AG08396 (cell line): Measurements from ENCODE around the gene SMIM9.
A peak's percentile ranks its signal among the peaks of the same experiment; 100 is the strongest.

ENCODE experiments used
- DNase-seq: peaks from one replicate; pipeline ENCODE4 v3.0.0; 2012; ENCODE audit warnings: low spot score, mixed read lengths

SMIM9 gene

DNA sequence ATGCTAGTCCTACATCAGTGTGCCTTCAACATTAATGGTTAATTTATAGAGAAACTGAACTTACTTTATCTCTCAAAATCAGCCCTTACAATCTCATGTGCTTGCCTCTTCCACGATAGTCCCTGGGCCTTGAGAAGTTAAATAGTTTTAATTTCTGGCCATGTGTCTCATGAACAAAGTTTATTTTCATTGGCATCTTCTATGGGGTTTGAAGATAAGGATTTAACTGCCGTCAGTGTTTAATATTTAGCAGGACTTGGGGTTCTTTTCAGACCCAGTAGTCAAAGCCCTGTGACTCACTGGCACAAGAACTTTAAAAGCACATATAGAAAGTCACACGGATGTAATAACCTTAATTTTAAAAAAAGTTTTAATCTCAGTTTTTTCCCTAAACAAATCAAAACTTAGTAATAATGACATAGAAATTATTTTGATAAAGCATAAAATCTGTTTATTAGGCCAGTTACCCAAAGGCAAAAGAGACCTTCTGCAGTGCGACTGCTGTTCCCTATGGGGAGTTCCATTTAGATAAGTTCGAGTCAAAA, 19.1 kb downstream of the SMIM9 start:
- peak; percentile 43 for DNase-seq

DNA sequence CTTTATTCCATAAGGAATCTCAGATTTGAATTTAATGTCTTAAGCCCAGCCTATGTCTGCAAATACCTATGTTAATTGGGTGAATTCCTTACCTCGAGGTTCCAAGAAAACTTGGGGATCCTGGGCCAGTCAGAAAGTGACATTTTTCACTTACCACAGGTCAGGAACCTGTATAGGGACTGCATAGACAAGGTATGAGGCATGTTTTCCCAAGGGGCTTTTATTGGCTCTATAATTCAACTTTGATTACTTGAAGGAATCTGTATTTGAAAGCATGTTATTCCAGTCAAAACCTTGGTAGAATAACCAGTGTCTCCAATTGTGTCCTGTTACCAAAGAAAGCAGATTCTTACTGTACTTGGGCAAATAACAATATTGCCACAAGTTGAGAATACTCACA, 20.7 kb downstream of the SMIM9 start:
- DNase-seq, result no peak

DNA sequence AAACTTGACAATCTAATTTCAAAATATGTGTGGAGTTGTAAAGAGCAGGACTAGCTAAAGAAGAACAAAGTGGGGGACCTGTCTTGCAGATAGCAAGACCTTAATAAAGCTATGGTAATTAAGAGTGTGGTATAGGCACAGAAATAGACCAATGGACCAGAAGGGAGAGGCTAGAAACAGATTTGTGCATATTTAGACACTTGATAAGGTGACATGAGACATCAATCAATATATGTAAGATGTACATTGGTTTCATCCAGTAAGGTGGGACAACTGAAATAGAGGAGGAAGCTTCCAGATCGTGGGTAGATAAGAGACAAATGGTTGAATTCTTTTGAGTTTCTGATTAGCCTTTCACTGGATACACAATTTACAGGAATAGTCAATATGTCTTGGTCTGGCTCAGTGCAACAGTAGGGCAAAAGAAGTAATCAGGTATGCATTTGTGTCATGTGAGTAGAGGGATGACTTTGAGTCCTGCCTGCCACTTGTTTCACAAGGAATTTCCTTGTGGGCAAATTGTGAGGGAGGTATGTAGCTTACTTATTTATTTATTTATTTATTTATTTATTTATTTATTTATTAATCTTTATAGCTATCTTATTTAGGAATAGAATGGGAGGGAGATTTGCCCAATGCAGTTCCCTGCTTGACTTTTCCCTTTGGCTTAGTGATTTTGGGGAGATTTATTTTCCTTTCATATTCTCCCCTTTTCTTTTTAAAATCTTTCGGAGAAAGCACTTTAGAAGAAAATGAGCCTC, 21.9 kb downstream of the SMIM9 start:
- DNase-seq, result no peak

DNA sequence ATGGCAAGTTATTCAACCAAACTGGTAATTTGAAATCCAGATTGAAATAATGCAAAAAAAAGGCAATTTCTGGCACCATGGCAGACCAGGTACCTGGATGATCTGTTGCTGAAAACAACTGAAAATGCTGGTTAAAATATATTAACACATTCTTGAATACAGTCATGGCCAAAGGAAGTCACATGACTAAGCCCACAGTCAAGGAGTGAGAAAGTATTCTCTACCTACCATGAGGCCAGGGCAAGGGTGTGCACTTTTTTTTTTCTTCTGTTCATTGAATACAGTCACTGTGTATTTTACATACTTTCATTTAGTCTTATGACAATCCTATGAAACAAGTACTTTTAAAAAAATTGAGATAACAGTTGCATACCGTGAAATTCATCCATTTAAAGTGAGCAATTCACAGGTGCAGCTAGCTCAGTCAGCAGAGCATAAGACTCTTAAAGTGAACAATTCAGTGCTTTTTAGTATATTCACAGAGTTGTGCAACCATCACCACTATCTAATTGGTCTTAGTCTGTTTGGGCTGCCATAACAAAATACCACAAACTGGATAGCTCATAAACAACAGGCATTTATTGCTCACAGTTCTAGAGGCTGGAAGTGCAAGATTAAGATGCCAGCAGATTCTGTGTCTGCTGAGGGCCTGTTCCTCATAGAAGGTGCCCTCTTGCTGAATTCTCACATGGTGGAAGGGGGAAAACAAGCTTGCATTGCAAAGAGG, 24.4 kb downstream of the SMIM9 start:
- no peak for DNase-seq

DNA sequence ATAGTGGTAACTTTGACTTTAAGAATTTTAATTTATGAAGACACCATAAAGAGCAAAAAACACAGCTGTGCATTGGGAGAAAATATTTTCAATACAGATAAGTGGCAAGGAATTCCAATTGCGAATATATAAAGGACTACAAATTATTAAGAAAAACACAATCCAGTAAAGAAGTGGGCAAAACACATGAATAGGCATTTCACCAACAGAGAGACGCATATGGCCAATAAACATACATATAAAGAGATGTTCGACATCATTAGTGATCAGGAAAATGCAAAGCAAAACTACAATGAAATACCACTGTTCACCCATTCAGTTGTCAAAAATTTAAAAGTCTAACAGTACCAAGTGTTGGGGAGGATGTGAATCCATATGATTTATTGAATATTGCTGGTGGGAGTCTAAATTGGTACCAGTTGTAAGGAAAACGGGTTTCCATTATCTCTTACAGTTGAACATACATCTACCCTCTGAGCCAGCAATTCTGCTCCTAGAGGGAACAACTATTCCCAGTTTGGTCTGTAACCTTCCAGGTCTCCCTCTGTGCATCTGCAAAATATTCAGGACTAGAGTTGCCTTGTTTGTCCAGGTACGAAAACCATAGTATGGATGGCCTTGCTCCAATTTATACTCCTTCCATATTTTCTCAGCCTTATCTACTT, 27.5 kb downstream of the SMIM9 start:
- no peak for DNase-seq

DNA sequence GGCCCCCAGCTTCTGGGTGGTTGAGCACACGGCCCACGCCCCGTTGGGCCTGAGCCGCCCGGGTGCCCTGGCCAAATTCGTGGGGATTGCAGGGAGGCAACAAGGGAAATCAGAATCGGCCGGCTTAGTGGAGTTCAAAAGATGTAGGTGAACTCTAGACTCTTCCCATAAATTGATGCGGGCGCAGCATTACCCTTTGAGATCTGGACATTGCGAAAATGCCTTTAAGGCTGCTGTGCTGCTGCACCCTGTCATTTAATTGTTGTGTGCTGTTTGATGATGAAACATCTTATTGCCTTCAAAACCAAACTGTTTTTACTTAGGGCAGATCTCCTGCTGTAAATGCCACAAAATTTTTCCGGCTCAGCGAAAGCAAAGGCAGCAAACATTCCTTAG, 28.8 kb downstream of the SMIM9 start:
- peak; percentile 29 for DNase-seq

DNA sequence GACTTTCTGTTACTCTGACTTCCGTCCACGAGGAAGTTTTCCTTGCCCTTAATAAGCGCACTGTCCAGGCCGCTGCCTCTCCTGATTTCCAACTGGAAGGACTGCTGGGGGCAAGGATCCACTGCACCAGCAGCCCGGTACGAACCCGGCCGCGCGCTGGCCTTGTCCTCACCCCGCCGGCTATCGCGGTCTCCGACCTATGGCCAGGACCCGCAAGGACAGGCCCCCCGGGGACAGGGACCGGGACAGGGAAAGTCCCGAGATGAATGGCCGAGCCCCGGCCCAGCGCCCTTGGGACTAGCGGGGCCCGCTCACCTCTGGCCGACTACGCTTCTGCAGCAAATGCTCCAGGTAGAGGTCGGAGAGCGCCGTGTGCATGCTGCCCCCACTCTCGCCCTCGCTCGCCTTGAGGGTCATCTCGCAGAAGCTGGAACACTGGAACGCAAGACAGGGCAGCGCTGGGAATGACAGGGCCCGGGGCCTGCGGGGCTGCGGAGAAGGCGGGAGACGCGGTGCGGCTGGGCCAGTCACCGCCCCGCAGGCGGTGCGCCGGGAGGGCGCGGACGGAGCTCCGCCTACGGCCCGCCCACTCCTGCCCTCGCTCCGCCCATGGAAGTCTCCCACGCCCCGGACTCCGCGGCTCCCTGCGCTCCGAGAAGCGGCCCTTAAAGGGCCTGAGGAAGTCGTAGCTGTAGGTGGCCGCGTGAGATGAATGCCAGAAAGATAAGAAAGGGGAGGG, 29.3 kb downstream of the SMIM9 start, which contains the start of gene MPP1:
MPP1 (minus strand) TSS at position 529 of the 739 bp plus-strand sequence; CDS start at position 417, 112 bp downstream.
- DNase-seq, result peak; percentile 88

DNA sequence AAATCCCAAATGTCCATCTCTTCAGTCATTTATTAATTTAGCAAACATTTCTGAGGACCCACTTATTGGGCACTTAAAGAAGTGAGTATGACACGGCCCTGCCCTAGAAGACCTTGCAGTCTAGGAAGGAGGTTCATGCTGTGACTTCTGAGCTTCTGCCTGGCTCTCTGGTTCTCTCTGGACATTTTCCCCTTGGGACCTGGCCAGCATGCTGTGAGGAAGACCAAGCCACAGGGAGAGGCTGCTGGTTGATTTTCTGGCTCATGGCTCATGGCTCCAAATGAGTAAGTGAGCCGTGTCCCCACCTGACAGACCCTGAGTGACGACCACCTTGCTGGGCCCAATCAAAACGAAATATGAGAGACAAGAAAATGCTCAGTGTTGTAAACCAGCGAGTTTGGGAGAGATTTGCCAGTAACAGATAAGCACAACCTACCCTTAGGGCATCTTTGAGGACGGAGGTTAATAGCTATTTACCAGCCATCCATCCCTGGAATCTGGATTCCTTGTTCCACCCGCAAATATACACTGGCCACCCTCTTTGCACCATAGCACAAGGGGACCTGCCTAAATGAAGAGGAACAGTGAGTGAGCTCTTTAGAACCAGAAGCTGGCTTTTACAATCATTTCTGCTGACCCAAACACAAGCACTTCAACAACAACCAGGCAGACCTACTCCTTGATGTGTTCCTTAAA, 30.1 kb downstream of the SMIM9 start:
- no peak for DNase-seq

DNA sequence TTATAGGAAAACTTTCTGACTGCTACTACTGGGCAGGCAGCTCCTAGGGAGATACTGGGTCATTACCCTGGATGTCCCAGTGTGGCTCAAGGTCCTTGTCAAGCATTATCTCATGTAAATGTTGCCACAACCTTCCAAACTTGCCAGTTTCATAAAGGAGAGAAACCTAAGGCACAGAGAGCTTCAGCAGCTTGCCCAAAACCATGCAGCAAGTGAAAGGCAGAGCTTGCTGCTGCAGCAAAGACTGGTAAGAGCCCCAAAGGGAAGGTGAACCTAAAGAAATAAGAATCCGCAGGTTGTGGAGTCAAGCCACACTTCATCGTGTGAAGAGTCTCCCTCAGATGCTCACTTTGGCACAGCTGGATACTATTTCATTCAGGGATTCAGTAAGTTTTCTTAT, 31.5 kb downstream of the SMIM9 start:
- DNase-seq, result no peak

DNA sequence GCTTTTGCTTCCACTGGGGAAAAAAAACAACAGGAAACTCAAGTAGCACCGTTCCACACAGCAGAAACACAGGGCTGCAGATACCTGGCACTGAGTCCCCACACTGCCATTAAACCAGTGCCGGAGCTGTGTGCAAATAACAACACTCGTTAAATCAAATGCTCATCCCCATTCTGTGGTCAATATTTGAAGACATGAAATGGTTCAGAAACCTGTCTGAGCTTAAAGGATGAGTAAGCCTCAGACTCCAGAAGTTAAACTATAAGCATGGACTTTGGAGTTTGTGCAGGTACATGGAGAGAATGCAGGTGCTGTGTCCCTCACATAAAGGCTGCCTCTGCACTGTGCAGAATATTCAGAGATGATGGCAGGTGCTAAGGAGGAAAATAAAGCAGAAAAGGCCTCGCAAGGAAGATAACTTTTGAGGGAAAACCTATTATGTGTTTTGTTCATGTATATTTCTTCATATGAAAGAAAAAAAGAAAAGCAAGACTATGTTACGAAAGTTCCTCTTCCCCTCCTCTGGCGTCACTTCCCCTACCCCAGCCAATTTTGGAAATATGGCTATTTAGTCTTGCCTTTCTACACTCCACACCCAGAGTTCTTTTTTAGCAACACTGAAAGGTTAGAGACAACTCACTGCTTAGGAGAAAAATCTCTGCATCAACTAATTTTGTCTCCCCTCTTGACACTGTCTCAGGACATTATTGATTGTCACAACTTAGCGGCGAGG, 33.8 kb downstream of the SMIM9 start:
- no peak for DNase-seq

DNA sequence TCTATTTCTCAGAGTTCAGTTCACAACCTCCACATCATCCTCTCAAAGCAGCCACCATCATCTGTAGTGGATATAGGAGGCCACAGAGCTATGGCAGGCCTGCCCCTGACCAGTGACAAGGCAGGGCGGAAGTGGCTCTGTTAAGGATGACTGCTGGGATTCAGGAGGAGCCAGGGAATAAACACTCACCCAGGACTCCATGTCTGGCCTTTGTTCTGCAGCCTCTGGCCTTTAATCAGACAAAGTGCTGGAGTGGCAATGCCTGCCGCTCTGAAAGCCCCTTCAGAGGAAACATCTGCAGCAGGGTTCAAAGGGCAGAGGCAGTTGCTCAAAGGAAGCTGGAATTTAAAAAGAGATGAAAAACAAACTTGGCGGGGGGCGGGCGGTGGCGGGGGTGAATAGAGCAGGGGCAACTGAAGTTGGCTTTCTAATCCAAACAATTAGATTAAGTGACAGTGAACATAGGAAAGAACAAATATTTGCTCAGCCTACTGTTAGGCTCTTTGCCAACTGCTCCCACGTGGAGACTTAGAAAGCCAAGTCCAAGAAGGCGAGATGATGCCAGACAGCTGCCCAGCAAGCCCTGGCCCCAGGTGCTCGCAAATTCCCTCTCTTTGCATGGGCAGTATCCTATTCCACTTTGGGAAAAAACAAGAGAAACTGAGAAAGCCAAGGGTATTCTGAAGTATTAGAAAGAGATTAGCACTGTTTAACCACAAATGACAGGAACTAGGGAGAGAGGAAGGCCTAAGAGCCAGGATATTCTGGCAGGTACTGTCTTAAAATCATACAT, 34.7 kb downstream of the SMIM9 start:
- peak; percentile 18 for DNase-seq

DNA sequence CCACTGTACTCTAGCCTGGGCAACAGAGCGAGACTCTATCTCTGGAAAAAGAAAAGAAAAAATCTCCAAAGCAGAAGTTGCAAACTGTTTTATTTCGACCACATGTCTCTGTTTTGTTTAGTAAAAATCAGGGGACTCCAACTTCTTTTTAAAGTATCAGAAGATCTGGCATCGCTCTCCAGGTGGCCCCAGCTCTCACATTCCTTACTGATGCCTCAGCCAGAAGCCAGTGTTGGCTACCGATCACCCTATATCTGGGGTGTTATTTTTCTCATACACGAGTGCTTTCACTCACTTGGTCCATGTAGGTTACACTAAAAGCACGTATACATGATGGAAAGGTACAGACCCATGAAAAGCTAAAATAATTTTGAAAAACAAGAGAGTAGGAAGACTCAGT, 37.5 kb downstream of the SMIM9 start:
- DNase-seq, result no peak

DNA sequence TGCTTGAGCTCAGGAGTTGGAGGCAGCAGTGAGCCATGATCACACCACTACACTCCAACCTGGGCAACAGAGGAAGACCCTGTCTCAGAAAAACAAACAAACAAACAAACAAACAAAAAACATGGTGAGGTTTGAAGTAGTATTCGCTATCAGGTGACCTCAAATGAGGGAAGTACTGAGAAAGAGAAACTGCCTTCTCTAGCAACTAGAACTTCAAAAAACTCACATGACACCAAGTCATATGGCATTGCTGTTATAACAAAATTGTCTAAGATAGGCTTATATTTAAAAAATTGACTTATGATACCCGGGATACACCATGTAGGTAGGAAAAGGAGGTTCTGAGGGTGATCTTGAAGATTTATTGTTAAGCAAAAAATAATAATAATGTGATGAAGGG, 39.4 kb downstream of the SMIM9 start:
- DNase-seq, result no peak

DNA sequence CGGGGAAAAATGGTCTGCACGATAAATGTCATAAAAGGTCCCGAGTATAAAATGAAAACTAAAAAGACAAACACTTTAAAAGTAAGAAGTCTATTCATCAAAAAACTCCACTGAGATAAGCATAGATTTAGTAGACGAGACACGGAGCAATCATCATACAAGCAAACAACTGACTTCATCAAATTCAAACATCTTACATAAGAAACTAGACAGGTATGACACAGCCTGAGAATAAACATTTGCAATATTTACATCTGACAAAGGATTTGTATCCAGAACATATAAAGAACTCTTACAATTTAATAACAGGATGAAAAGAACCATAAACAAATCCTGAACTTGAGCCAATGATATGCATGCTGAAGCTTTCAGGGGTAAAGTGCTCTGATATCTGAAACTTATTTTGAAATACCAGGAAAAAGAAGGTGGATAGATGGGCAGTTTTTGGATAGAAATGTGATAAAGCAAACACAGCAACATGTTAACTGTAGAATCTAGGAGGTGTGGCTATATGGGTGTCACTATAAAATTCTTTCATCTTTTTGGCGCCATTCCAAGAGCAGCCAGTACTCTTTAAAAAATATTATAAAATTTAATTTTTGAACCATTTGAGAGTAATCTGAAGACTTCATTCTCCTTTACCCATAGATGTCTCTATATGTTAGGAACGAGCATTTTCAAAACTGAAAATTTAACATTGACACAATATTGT, 41.2 kb downstream of the SMIM9 start:
- DNase-seq, result no peak

DNA sequence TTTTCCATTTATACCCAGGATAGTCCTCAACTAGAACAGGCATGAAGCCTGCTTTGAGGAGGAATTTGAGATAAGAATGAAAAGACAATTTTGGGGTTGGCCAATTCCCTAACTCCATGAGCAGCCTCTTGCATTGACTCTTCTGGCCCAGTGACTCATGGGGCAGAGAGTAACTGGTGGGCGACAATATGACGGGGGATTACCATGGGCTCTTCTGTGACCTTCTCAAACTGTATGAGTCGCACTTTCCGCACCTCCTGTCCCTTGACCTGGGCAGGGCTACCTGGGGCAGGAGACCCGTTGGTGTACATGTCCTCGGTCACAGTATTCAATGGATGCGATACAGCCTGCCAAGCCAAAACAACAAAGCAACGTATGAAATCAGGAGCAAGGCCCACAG, 42.5 kb downstream of the SMIM9 start:
- DNase-seq, result no peak

DNA sequence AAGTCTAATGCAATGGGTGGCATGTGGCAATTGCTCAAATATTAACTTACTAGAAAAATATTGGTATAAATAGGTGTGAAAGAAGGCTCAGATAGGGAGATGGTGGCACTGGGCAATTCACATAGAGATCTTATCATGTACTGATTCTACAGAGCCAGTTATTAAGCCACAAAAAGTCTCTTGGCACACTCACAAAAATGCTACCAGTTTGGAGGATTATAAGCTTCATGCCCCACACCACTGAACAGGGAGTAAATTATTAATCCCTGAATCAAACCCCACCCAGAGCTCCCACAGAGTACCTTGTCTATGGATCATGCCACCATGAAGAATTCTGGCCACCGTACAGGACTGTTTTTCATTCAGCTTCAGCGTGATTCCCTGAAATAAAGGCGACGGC, 43.0 kb downstream of the SMIM9 start:
- no peak for DNase-seq

DNA sequence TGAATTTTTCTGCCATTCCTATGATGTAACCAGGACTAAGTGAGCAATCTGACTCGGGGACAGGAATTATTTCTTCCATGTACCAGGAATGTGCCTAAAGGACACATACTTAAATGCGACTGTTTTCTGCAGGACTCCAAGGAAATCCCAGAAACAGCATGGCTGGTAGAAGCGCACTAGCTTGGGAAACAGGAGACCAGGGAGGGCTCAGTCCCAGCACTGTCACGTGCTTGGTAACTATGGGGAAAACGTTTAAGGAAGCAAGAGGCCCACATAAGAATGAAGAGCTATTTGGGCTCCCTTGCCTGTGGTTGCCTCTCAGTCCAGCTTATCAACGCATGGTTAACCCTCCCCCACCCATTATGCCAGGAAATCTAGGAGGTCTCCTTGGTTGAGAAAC, 48.7 kb downstream of the SMIM9 start:
- DNase-seq, result no peak

DNA sequence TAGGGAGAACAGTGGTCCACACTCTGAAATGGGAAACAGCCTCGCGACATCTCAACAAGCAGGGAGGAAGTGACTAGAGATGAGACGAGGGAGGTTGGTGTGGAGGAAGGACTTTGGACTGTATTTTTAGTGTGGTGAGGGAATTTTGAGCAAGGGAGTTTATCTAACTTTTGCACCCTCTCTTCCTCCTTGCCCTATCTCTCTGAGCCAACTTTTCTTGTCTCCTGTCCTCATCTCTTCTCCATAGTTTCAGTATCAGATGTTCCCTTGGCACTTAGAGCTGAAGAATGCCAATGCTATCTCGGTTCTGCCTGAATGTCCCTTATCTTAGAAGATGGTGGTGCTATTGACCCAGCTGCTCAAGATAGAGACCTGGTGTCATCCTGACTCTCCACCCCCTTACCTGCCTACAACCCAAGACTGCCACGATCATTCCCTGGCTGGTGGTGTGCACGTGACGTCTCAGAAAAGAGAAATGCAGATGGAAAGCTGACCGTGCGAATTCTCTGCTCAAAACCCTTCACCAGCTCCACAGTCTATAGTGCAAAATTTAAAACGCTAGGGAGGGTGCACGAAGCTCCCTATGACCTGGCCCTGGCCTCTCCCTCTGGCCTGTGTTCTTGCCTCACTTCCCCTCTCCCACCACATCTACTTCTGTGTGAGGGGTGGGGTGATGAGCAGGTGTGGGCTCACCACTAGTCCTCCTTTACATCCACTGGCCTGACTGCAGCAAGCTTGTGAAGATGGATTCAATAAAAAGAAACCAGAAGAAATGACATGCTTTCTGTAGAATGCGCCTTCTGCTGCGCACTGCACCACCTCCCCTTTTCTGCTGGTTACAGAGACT, 50.1 kb downstream of the SMIM9 start:
- DNase-seq, result no peak
